HG02798 (cell line): ENCODE data around the gene ATP5F1E.
"Not testable (repeated sequence)": the region's sequence is repeated elsewhere in the genome, so short reads cannot be mapped to it uniquely, and the experiment has no call there.

Source experiments
- ATAC-seq: cut with Tn5 transposase; IDR thresholded peaks from one replicate; pipeline ENCODE4 v1.9.1; 2021; ENCODE audit warnings: mild to moderate bottlenecking; ENCODE audit not compliant: unreplicated experiment, poor library complexity

The ATP5F1E gene

DNA sequence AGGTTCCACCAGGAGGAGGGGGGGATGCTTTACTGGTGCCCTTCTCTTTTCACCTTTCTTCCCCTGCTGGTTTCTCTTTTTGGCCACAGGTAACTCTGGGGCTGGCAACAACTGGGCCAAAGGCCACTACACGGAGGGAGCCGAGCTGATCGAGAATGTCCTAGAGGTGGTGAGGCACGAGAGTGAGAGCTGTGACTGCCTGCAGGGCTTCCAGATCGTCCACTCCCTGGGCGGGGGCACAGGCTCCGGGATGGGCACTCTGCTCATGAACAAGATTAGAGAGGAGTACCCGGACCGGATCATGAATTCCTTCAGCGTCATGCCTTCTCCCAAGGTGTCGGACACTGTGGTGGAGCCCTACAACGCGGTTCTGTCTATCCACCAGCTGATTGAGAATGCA, 8.5 kb downstream of the ATP5F1E start:
- ATAC-seq: no peak

GRCh38 chr20:59022754-59023153, 9.4 kb downstream of the ATP5F1E start:
- no peak for ATAC-seq

DNA sequence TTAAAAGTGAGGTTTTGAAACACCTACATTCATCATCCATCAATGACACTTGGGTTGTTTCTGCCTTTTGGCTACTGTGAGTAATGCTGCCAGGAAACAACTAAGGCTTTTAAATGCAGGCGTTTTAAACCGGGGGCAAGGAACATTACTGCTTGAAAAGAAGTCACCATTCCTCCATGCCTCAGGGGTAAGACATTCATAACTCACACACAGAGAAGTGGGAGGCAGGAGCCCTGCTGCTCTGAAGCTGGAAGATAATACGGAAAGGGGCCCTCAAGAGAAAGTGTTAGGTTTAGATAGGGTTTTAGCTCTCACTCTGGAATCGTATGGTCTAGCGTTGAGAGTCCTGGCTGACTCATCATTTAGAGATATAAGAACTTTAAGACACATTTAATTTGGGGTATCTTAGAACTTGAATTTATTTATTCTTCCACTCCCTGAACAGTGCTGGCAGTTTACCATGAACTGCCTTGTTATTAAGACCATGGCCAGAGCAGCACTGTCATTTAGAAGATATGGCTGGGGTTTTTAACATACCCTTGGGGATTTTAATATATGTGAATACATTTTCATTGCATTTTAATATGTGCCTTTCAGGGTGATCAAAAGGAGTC, 11.1 kb downstream of the ATP5F1E start:
- no peak for ATAC-seq

- ATAC-seq: no peak
Measured at GRCh38 chr20:59019217-59019616, 12.9 kb downstream of the ATP5F1E start, which contains the start of gene TUBB1. Gene TUBB1 (plus strand): TSS chr20:59019429. CDS start chr20:59019523, 94 bp downstream.

GRCh38 chr20:59018817-59019216, 13.3 kb downstream of the ATP5F1E start:
- no peak for ATAC-seq

GRCh38 chr20:59017493-59018231, 14.5 kb downstream of the ATP5F1E start:
- ATAC-seq: no peak

DNA sequence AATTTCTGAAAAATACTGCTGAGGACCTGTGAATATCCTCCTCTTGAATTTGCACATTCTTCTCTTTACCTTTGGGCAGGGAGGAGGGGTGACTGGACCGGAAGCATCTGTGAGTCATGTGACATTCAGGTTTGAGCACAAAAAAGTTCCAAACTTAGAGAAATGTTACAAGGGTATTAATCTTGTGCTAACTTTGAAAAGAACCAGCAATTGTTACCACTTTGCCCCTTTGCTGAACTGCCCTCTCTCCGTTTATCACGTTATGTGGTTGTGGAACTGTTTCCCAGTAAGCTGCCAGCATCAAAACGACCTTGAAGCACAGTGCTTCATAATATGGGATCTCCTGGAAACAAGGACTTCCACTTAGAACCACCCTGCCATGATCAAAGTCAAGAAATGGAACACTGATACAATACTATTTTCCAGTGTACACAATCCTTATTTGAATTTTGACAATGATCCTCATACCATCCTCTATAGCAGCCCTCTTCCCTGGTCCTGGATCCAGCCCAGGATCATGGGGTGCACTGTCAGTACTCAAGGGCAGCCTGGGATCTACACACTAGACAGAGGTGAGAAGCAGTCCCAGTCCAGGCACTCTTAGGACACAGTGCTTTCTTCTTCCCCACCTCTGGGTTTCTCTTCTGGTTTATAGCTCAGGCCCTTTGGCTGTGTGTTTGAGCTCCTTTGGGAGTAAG, 15.2 kb downstream of the ATP5F1E start:
- ATAC-seq: no peak

DNA sequence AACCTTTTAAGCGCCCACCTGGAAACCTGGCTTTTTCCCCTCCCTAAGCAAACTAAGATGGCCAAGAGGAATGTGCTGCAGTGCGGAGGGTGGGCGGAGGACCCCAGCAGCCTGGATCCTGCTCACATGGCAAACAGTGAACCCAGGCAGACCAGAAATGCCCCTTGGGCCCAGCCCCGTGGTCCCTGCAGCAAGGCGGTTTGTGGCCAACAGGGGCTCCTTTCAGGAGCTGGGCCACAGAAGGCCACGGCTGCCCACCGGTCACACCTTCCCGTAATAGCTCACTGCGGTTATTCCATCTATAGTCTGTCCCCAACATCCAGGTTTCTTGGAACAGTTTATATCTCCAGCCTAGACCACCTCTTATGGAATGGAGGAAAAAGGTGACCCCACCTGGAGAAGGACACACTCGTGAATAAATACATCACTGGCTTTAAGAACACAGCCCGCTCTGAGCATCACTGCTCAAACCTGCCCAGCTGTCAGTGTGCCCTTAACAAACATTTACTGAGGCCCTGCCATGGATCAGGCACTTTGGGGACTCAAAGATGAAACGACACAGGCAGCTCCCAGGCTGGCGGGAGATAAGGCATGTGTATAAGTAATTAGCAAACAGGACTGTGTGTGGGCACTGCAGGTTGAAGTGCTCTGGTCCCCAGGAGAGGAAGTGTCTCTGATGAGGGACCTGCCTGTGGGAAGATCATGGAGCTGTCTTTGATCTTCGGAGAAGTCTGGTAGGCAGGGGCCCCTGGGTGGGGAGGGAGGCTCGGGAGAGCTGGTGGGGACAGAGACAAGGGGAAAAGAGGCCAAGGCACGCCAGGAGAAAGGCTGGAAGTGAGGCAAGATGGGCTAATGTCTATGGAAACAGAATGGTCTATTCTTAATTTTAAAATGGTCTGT, 16.1 kb downstream of the ATP5F1E start:
- ATAC-seq: no peak

GRCh38 chr20:59015411-59015810, 16.7 kb downstream of the ATP5F1E start:
- no peak for ATAC-seq

DNA sequence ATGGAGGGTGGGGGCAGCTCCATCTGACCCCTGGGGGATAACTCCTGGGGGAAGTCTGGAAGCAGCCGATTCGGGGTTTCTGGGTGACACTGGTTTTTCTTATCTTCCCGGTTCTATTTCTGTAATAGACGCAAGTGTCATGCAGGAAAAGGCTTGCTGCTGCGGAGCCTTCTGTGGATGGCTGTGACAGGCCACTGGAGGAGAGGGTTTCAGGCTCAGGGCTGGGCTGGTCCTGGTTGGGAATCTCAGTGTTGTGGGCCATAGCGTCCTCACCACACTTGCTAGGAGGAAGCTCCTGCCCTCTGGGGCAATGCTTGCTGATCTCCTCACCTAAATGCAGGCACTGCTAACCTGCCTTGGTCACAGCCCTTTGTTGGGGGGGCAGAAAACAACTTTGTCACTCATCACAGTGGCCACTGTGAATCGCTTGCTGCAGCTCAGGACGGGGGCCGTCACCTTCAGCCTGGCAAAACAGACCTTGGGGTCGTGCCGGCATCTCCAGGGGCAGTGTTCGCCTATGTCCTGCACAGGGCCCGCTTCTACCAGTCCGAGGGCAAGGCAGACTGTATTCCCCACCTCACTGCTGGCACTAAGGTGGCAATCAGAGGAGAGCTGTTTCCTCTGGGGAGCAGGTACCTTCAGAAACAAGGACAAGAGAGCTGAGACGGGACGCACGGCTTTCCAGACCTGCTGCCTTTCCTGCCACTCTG, 17.3 kb downstream of the ATP5F1E start:
- no peak for ATAC-seq

DNA sequence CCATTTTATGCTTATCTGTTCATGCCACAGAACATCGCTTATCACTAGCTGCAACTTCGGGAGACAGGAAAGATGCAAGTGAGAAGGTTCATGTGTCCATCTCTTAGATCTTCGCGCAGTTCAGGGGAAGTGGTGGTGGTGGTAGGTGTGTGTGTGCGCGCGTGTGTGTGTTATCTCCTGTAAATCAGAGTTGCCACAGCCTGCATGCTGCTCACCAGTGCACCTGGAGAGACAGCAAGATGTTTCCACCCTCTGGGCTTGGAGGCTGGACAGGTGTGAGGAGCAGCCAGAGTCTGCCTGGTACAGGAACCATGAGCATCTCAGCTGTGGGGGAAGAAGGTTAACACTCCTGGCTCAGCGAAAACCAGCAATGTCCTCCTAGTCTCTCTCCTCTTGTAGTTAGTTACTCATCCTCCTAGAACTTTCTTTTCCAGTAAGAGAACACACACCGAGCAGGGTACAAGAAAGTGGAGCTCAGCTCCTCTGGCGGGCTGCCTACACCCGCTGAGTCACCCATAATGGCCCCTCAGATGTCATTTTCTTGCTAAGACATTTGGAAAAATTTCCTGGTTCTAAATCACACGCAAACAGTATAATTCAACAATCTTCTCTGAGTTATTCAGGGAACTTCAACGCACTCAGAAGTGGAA, 18.1 kb downstream of the ATP5F1E start:
- ATAC-seq: no peak

GRCh38 chr20:59013031-59013951, 18.8 kb downstream of the ATP5F1E start:
- no peak for ATAC-seq

DNA sequence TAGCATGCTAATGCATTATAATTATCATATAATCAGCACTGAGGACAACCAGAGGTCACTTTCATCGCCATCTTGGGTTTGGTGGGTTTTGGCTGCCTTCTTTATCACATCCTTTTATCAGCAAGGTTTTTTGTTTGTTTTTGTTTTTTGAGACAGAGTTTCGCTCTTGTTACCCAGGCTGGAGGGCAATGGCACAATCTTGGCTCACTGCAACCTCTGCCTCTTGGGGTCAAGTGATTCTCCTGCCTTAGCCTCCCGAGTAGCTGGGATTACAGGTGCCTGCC, 20.3 kb downstream of the ATP5F1E start:
- ATAC-seq: not testable (repeated sequence)

DNA sequence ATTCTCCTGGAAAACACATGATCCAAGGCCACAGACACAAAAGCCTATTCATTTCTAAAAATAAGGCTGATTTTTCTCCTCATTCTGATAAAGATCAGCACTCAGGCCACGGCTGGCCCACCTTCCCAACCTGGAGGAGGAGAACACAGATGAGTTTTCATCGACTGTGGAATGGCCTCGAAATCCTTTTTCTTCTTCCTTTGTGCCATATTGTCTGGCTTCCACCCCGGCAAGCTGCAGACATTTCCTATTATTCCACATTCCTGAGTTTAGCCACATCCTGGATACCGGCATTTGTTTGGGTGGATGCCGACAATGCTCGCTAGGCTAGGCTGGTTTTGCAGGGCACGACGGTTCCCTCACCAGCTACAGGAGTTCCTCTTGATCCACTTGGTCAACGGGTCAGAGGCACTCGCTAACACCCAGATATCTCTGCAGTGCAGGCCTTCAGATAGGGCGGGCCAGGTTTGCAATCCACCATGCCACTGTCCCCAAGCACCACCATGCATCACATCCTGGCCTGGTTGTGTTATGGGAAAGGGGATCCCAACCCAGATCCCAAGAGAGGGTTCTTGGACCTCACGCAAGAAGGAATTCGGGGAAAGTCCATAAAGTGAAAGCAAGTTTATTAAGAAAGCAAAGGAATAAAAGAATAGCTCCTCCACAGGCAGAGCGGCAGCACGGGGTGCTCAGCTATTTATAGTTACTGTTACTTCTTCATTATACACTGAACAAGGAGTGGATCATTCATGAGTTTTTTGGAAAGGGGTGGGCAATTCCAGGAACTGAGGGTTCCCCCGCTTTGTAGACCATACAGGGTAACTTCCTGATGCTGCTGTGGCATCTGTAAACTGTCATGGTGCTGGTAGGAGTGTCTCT, 20.9 kb downstream of the ATP5F1E start:
- ATAC-seq: no peak

- ATAC-seq: no peak
Measured at GRCh38 chr20:59010321-59010994, 21.7 kb downstream of the ATP5F1E start.

DNA sequence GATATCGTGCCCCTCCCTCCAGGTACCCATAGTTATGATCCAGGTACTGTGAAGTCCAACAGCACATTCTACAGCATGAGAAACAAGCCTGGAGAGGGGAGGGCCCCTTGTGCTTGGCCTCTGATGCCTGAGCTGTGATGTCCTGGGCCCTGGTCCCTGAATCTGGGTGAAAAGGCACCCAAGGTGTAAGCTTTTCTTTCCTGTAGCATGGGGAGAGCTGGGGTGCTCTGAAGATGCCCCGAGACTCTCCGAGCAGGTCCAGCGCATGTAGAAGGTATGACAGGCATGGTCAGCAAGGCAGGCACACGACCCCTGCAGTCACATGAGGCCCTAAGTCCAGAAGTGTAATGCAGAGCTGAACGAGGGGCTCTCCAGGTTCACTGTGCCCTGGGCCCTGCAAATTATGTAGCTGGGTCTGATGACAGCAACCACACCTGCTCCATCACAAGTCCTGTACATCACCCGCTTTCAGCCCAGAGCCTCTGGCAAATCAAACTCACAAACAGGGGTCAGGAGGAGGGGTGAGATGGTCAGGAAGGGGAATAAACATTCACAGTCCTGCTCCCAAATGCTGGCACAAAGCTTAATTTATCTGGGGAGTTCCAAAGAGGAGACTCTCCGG, 23.3 kb downstream of the ATP5F1E start:
- no peak for ATAC-seq
